ENCODE measurements around the gene MPPED1.

Gene MPPED1

GRCh38 chr22:43431808-43432554 is 20.2 kb downstream of the MPPED1 start:
- TF ChIP-seq ZFX (IDR thresholded peaks at IDR 0.05): no peak
- H3K27ac ChIP-seq: no peak overlapping the region

- TF ChIP-seq CTCF (conservative IDR thresholded peaks at IDR 0.05): no peak
- no peak for TF ChIP-seq ZFX (IDR thresholded peaks at IDR 0.05)
- H3K27ac ChIP-seq: no peak overlapping the region
Measured at GRCh38 chr22:43432883-43433415, 21.1 kb downstream of the MPPED1 start.

GRCh38 chr22:43433451-43434274 is 21.8 kb downstream of the MPPED1 start:
- no peak for TF ChIP-seq ZFX (IDR thresholded peaks at IDR 0.05)
- no peak for TF ChIP-seq CTCF (conservative IDR thresholded peaks at IDR 0.05)
- H3K27ac ChIP-seq: no peak overlapping the region

- no peak overlapping the region for H3K27ac ChIP-seq
- TF ChIP-seq CTCF (conservative IDR thresholded peaks at IDR 0.05) (no peak), ZFX (IDR thresholded peaks at IDR 0.05) (no peak)
Measured at GRCh38 chr22:43434275-43434927, 22.6 kb downstream of the MPPED1 start.

- no peak overlapping the region for H3K27ac ChIP-seq
- TF ChIP-seq ZFX (IDR thresholded peaks at IDR 0.05) (no peak), CTCF (conservative IDR thresholded peaks at IDR 0.05) (no peak)
Measured at GRCh38 chr22:43434928-43435311, 23.1 kb downstream of the MPPED1 start.

GRCh38 chr22:43435851-43436811 is 24.3 kb downstream of the MPPED1 start:
- no peak; the same call in 1 of the 2 replicates for TF ChIP-seq CTCF (conservative IDR thresholded peaks at IDR 0.05)
- TF ChIP-seq ZFX (IDR thresholded peaks at IDR 0.05): no peak
- H3K27ac ChIP-seq: peak overlapping the region; percentile 61

- TF ChIP-seq CTCF (conservative IDR thresholded peaks at IDR 0.05) (no peak), ZFX (IDR thresholded peaks at IDR 0.05) (no peak)
- peak overlapping the region; percentile 61 for H3K27ac ChIP-seq
Measured at GRCh38 chr22:43436868-43437267, 25.1 kb downstream of the MPPED1 start.

Data from C4-2B (cell line).